Peyer's patch (tissue), 4 donors: Measurements from ENCODE around the gene PRSS21. TPM values are rescaled to one million over a fixed set of nuclear protein-coding genes. Genes with fewer than 3 reads are reported as not detected.
A peak's percentile ranks its signal among the peaks of the same experiment; 100 is the strongest.

Source experiments
- DNase-seq, 3 donors: peaks; one replicate each; pipeline ENCODE4 v3.0.0-alpha.2; 2017 to 2019
- H3K27ac ChIP-seq, 4 donors: fragments of 200-600 bp; sonication (generic); one replicate each; pipeline ENCODE4 v1.5.1; 2016 to 2019
- H3K27me3 ChIP-seq, 2 donors: fragments of 200-600 bp; sonication (generic); one replicate each; pipeline ENCODE4 v1.5.1; 2019
- H3K36me3 ChIP-seq, 3 donors: fragments of 200-600 bp; sonication (generic); one replicate each; pipeline ENCODE4 v1.5.1; 2016 to 2019
- H3K4me1 ChIP-seq, 4 donors: fragments of 200-600 bp; sonication (generic); one replicate each; pipeline ENCODE4 v1.5.1; 2016 to 2019
- H3K4me3 ChIP-seq, 4 donors: fragments of 200-600 bp; sonication (generic); 1 replicate in 3 of 4; 2 replicates in 1 of 4; pipeline ENCODE4 v1.5.1; 2016 to 2019; ENCODE audit warnings: mild to moderate bottlenecking in 1 of 4
- H3K9me3 ChIP-seq, 4 donors: fragments of 200-600 bp; sonication (generic); one replicate each; pipeline ENCODE4 v1.5.1; 2016 to 2019; ENCODE audit warnings: mild to moderate bottlenecking in 1 of 4
- CTCF ChIP-seq, 6 experiments: fragments of 450-650 bp in 4 of 6; fragments of 200-600 bp in 2 of 6; sonication (generic) in 1 of 6; IDR thresholded peaks; one replicate each; pipeline ENCODE4 v1.5.1; 2017 to 2019; ENCODE audit warnings: antibody characterized with exemption in 6 of 6, mild to moderate bottlenecking in 3 of 6, moderate library complexity in 1 of 6
- POLR2A ChIP-seq, 2 donors: fragments of 450-650 bp; IDR thresholded peaks; one replicate each; pipeline ENCODE4 v1.5.1; 2017; ENCODE audit warnings: antibody characterized with exemption in 2 of 2, mild to moderate bottlenecking in 2 of 2, moderate library complexity in 2 of 2
- total RNA-seq, 4 donors: library from RNA; depleted of rRNA; stranded (reverse); fragments of >200 nt; gene quantifications; one replicate each; pipeline ENCODE4 v1.1.0, GENCODE V29; 2016

Gene PRSS21
- total RNA-seq, 4 donors from 2014 or later: 0.88 TPM; not detected in 3

GRCh38 chr16:2782583-2783351 is 34.3 kb upstream of the PRSS21 start:
- no peak overlapping the region for H3K4me3 ChIP-seq
- H3K9me3 ChIP-seq: no peaks in the 10 kb centered on the region
- no peaks in the 10 kb centered on the region for H3K36me3 ChIP-seq
- peaks cover 0 to 8% of the 10 kb centered on the region in 2 donors for H3K27me3 ChIP-seq
- peak in 2 of 3 donors; percentile 36 to 40 for DNase-seq
- TF ChIP-seq CTCF (IDR thresholded peaks at IDR 0.05) (no peak), POLR2A (IDR thresholded peaks at IDR 0.05) (no peak)
- H3K4me1 ChIP-seq: peaks cover 0 to 28% (median 18%) of the 10 kb centered on the region in 4 donors
- no peak overlapping the region for H3K27ac ChIP-seq

- DNase-seq: peak in 2 of 3 donors; percentile 15 to 28
Observed at GRCh38 chr16:2783581-2784357, 33.3 kb upstream of the PRSS21 start.

GRCh38 chr16:2784358-2785100 is 32.5 kb upstream of the PRSS21 start:
- H3K27me3 ChIP-seq: peaks cover 0 to 8% of the 10 kb centered on the region in 2 donors
- peak overlapping the region; percentile 27 to 59 (median 52) for H3K4me3 ChIP-seq
- DNase-seq: peak in 2 of 3 donors; percentile 39 to 44

More at GRCh38 chr16:2783581-2784357, 33.3 kb upstream of the PRSS21 start:
- H3K4me1 ChIP-seq: peaks cover 0 to 21% (median 11%) of the 10 kb centered on the region in 4 donors
- H3K36me3 ChIP-seq: no peaks in the 10 kb centered on the region
- no peaks in the 10 kb centered on the region for H3K9me3 ChIP-seq
- H3K4me3 ChIP-seq: no peak overlapping the region
- H3K27me3 ChIP-seq: peaks cover 0 to 8% of the 10 kb centered on the region in 2 donors
- TF ChIP-seq POLR2A (IDR thresholded peaks at IDR 0.05) (no peak), CTCF (IDR thresholded peaks at IDR 0.05) (no peak)
- no peak overlapping the region for H3K27ac ChIP-seq

GRCh38 chr16:2785101-2785991 is 31.7 kb upstream of the PRSS21 start:
- Histone ChIP-seq H3K9me3 (no peaks in the 10 kb centered on the region), H3K27me3 (peaks cover 0 to 8% of the 10 kb centered on the region in 2 donors), H3K4me3 (peak overlapping the region; percentile 27 to 59 (median 52)), H3K36me3 (no peaks in the 10 kb centered on the region), H3K27ac (peak overlapping the region in 1 of 4 donors; percentile 55), H3K4me1 (peaks cover 0 to 21% (median 10%) of the 10 kb centered on the region in 4 donors)
- peak in 2 of 3 donors; percentile 53 for DNase-seq
- TF ChIP-seq CTCF (IDR thresholded peaks at IDR 0.05) (peak in 1 of 6 experiments; percentile 14), POLR2A (IDR thresholded peaks at IDR 0.05) (no peak)

More at GRCh38 chr16:2784358-2785100, 32.5 kb upstream of the PRSS21 start:
- no peak for TF ChIP-seq POLR2A (IDR thresholded peaks at IDR 0.05)
- no peak for TF ChIP-seq CTCF (IDR thresholded peaks at IDR 0.05)
- Histone ChIP-seq H3K9me3 (no peaks in the 10 kb centered on the region), H3K36me3 (no peaks in the 10 kb centered on the region), H3K4me1 (peaks cover 0 to 21% (median 10%) of the 10 kb centered on the region in 4 donors), H3K27ac (peak overlapping the region in 1 of 4 donors; percentile 55)
